IPS-15b (cell line): ENCODE results near the gene LYL1.

Experiments used
- H3K27me3 ChIP-seq: one replicate; pipeline ENCODE4 v1.6.1; 2013; ENCODE audit warnings: low read length; ENCODE audit not compliant: control insufficient read depth, insufficient read depth
- H3K36me3 ChIP-seq: one replicate; pipeline ENCODE4 v1.6.1; 2013; ENCODE audit warnings: low read length; ENCODE audit not compliant: control insufficient read depth, insufficient read depth
- H3K4me1 ChIP-seq: one replicate; pipeline ENCODE4 v1.6.1; 2013; ENCODE audit warnings: mild to moderate bottlenecking, low read length; ENCODE audit not compliant: control insufficient read depth, insufficient read depth
- H3K4me3 ChIP-seq: one replicate; pipeline ENCODE4 v1.5.1; 2013; ENCODE audit warnings: low read depth, low read length
- H3K9ac ChIP-seq: one replicate; pipeline ENCODE4 v1.6.1; 2013; ENCODE audit warnings: low read depth, mild to moderate bottlenecking, low read length
- H3K9me3 ChIP-seq: one replicate; pipeline ENCODE4 v1.6.1; 2013; ENCODE audit warnings: mild to moderate bottlenecking, low read length; ENCODE audit not compliant: control insufficient read depth, insufficient read depth

The LYL1 gene

DNA sequence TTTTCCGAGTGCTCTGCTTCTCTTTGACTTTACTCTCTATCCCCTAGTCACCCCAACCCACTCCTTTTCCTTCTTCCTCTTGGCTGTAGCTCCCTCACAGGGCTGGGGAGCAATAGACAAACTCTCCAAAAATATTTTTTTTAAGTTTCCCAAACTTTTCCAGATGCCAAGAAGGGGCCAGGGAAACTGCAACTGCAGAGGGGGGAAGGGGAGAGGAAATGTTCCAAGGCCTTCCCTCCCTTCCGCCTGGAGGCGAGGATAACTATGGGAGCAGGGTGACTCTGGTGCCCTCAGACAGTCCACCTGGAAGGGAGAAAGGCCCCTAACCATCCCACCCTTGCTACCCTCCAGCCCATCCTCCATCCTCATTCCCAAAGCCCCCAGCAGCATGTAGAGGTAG lies 49.4 kb downstream of the LYL1 start:
- H3K4me3 ChIP-seq: no peak overlapping the region
- H3K36me3 ChIP-seq: no peaks in the 10 kb centered on the region
- peaks cover 94% of the 10 kb centered on the region for H3K27me3 ChIP-seq
- H3K4me1 ChIP-seq: peaks cover 19% of the 10 kb centered on the region
- H3K9me3 ChIP-seq: no peaks in the 10 kb centered on the region
- H3K9ac ChIP-seq: no peak overlapping the region

DNA sequence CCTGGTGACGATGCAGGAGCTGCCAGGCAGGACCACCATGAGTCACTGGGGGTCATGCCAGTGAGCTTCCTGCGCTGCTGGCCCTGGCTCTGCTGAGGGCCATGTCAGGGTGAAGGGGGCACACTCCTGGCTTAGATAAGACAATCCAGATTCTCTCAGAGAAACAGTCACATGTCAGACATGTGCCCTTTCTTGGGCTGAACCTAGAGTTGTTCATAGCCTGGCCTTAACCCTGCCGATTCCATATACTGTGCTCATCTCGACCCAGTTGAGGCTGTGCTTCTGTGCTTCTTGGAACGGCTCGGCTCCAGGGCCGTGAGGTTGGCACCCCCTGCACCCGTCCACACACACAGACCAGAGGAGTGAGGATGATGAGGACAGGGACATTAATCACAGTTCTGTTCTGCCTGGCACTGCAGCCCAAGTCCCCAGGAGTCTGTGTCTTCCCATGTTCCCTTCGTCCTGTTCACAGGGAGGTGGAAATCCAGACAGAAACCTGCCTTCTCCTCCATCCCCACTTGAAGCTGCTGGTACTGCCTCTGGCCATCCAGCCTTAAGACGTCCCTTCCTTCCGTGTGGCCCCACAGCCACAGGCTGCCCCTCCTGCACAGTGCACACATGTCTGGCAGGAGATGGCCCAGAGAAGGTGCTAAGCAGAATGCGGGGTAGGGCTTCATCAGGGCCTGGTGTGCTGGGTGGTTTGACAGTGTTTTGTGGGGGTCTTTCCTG lies 50.0 kb downstream of the LYL1 start:
- no peaks in the 10 kb centered on the region for H3K36me3 ChIP-seq
- no peak overlapping the region for H3K9ac ChIP-seq
- no peaks in the 10 kb centered on the region for H3K9me3 ChIP-seq
- peaks cover 19% of the 10 kb centered on the region for H3K4me1 ChIP-seq
- peaks cover 94% of the 10 kb centered on the region for H3K27me3 ChIP-seq
- no peak overlapping the region for H3K4me3 ChIP-seq

DNA sequence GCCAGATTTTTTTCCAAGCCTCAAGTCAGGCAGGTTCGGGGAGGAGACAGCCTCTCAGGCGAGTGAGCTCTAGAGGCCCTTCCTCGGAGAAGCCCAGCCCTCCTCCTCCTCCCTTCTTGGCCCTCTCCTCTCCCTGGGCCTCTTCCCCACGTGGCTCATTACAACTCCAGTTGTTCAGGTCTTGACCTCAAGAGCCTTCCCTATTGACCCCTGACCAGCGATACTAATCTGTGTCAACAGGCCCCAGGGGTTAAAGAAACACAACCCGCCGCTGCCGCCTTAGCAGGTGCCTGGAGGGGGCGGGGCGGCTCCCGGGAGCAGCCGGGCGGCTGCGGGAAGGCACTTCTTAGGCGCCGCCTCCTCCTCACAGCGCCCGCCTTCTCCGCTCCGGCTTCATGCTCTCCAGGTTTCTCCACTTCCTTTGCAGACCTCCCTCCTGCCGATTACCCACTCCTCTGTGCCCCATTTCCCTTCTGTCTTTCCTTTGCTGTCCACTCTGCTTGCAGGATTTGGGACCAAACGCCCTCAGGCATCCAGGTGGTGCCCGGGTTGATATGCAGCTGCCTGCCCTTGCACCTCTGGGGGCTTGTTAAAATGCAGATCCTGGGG lies 51.0 kb downstream of the LYL1 start:
- Histone ChIP-seq H3K4me3 (peak overlapping the region; percentile 30), H3K27me3 (peaks cover 94% of the 10 kb centered on the region), H3K36me3 (no peaks in the 10 kb centered on the region), H3K9me3 (no peaks in the 10 kb centered on the region), H3K4me1 (peaks cover 16% of the 10 kb centered on the region), H3K9ac (no peak overlapping the region)

GRCh38 chr19:13050274-13050673 lies 52.4 kb downstream of the LYL1 start:
- no peak overlapping the region for H3K4me3 ChIP-seq
- H3K27me3 ChIP-seq: peaks cover 94% of the 10 kb centered on the region
- no peak overlapping the region for H3K9ac ChIP-seq
- no peaks in the 10 kb centered on the region for H3K36me3 ChIP-seq
- peaks cover 14% of the 10 kb centered on the region for H3K4me1 ChIP-seq
- no peaks in the 10 kb centered on the region for H3K9me3 ChIP-seq
